Measurements from ENCODE around the gene TNFAIP8. TPM values are rescaled to one million over a fixed set of nuclear protein-coding genes. Genes with fewer than 3 reads are reported as not detected.

Gene TNFAIP8
- total RNA-seq, 1 experiment from 2014 or later = 7.3 TPM

- Histone ChIP-seq H3K23me2 (ENCODE audit: insufficient read length, low read depth, low read length, poor library complexity, severe bottlenecking) (no peaks in the 10 kb centered on the region), H3K23ac (ENCODE audit: insufficient read length, low read depth, low read length) (no peak overlapping the region), H3K79me2 (ENCODE audit: insufficient read depth, low read length) (no peaks in the 10 kb centered on the region), H3K27me3 (ENCODE audit: insufficient read depth, low read length) (no peaks in the 10 kb centered on the region), H3K9ac (ENCODE audit: extremely low read depth, insufficient read length, low read length) (no peak overlapping the region), H3K9me3 (ENCODE audit: control insufficient read depth, low read depth, low read length) (no peaks in the 10 kb centered on the region), H2BK12ac (ENCODE audit: insufficient read length, low read depth, low read length) (no peak overlapping the region), H3K79me1 (ENCODE audit: insufficient read depth, low read depth, low read length, poor library complexity, severe bottlenecking) (no peaks in the 10 kb centered on the region), H3T11ph (ENCODE audit: low read length) (no peak overlapping the region), H3K4me2 (ENCODE audit: insufficient read depth, insufficient read length, low read length) (no peak overlapping the region), H3K56ac (ENCODE audit: insufficient read length, low read depth, low read length) (no peak overlapping the region), H3K4ac (ENCODE audit: low read depth, low read length) (no peak overlapping the region), H4K5ac (ENCODE audit: insufficient read length, low read depth, low read length) (no peak overlapping the region), H4K20me1 (ENCODE audit: control insufficient read depth, insufficient read depth, insufficient read length) (no peaks in the 10 kb centered on the region), H2BK5ac (ENCODE audit: insufficient read length, low read length) (no peak overlapping the region), H2BK20ac (ENCODE audit: low read depth, low read length, poor library complexity, severe bottlenecking) (no peak overlapping the region), H3K4me1 (ENCODE audit: insufficient read depth, low read length) (peaks cover 3% of the 10 kb centered on the region; the same call in 1 of the 2 replicates), H4K8ac (replicated peaks; ENCODE audit: insufficient read length, low read depth, low read length) (no peak overlapping the region), H2AFZ (ENCODE audit: low read length) (no peak overlapping the region), H4K91ac (ENCODE audit: insufficient read length, low read depth, low read length) (no peak overlapping the region), H3K27ac (ENCODE audit: insufficient read length, low read depth, low read length) (no peak overlapping the region), H2BK15ac (ENCODE audit: low read depth, low read length) (no peak overlapping the region), H2BK120ac (ENCODE audit: low read depth, low read length, poor library complexity, severe bottlenecking) (no peak overlapping the region), H2AK5ac (ENCODE audit: insufficient read length, low read length) (no peak overlapping the region), H3K18ac (ENCODE audit: insufficient read length, low read depth, low read length) (no peak overlapping the region), H3K14ac (ENCODE audit: insufficient read depth, low read length) (no peak overlapping the region)
- Mint-ChIP-seq H3K9me3 (no peaks in the 10 kb centered on the region; a peak in 1 of 5 replicates), H3K4me1 (peaks cover 30% of the 10 kb centered on the region in 2 experiments), H3K27ac (no peak overlapping the region), H3K36me3 (ENCODE audit: insufficient read depth in 1 of 3, low read depth in 3 of 3) (no peaks in the 10 kb centered on the region), H3K4me3 (no peak overlapping the region), H3K27me3 (ENCODE audit: low read depth) (0 out of 2 replicates have a peak, but pooled peaks cover 2% of the 10 kb centered on the region)
- no CpG with 5 or more reads among the region's 5 CpGs for WGBS (ENCODE audit: extremely low coverage, insufficient read length, low lambda C conversion rate)
- no peak for TF ChIP-seq CTCF (conservative IDR thresholded peaks at IDR 0.05)
- DNase-seq = no peak
Measured at GRCh38 chr5:119406551-119407110, 50.8 kb downstream of the TNFAIP8 start.

Measured in H9 (cell line).